ENCODE data around the gene GNAO1.

GNAO1 gene

DNA sequence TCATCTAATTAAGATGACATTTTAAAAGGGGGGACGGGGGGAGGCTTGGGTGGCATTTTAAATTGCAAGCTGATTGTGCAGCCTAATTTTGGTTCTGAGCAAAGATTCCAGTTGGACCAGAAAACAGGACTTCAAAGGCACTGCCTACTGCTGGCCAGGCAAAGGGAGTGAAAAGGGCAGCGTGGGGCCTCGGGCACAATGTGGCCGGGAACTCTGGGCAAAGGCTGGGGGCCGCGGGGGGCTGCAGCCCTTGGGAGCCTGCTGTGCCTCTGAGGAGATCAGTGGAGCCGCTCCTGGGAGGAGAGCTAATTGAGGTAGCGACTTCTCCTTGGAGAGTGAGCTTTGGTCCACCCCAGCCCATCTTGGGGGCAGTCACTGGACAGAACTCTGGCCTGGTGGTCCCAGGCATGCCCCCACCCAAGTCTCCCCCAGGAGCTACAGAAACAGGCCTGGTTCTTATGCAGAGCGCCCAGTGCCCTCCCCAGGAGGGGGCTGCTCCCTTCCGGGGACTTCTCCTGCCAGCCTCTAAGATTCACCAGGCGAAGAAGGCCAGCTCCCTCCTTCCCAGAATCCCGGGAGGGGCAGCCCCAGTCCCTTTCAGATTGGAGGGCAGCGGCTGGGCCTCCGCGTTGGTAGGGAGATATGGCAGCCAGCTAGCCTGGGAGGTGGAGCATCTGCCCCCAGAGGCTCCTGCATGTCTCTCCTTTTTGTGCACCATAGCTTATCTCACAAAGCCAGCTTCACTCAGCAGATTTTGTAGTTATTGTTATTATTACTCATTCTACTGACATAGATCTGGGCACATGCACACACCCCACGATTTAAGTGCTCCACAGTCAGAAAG is 115.6 kb downstream of the GNAO1 start:
- H3K79me2 ChIP-seq (ENCODE audit: control insufficient read depth, insufficient read depth, low read length): no peaks in the 10 kb centered on the region
- no peak overlapping the region for H3K4me2 ChIP-seq (ENCODE audit: low read length)
- no CpG with 5 or more reads among the region's 16 CpGs for WGBS (ENCODE audit: extremely low coverage, insufficient coverage, low lambda C conversion rate)
- H2AK5ac ChIP-seq (ENCODE audit: low read length): no peak overlapping the region
- DNase-seq: no peak
- no peaks in the 10 kb centered on the region for H3K36me3 ChIP-seq (ENCODE audit: control insufficient read depth, insufficient read depth, low read length)
- H2BK5ac ChIP-seq (ENCODE audit: low read length): no peak overlapping the region
- no peak overlapping the region for H4K5ac ChIP-seq (ENCODE audit: low read length)
- no peak overlapping the region for H3K9ac ChIP-seq (ENCODE audit: low read length)
- no peak overlapping the region for H3K56ac ChIP-seq (ENCODE audit: low read length)
- H3K27me3 ChIP-seq (ENCODE audit: insufficient read depth, low read length, poor library complexity): no peaks in the 10 kb centered on the region
- peaks cover 4% of the 10 kb centered on the region for H3K4me1 ChIP-seq (ENCODE audit: control insufficient read depth, low read depth, low read length)
- no peaks in the 10 kb centered on the region for H3K79me1 ChIP-seq (ENCODE audit: low read length)
- H3K4ac ChIP-seq (ENCODE audit: low read depth, low read length): no peak overlapping the region
- no peak overlapping the region for H3K23ac ChIP-seq (ENCODE audit: low read length)
- no peak overlapping the region for H2BK15ac ChIP-seq (replicated peaks; ENCODE audit: low read depth)
- no peak overlapping the region for H2BK120ac ChIP-seq (ENCODE audit: low read depth, low read length)
- no peak overlapping the region for H3K18ac ChIP-seq (ENCODE audit: low read length)
- H3K27ac ChIP-seq (ENCODE audit: low read depth, low read length): no peak overlapping the region
- no peak overlapping the region for H3K4me3 ChIP-seq (ENCODE audit: low read length)
- H4K8ac ChIP-seq (ENCODE audit: low read depth, low read length): no peak overlapping the region

DNA sequence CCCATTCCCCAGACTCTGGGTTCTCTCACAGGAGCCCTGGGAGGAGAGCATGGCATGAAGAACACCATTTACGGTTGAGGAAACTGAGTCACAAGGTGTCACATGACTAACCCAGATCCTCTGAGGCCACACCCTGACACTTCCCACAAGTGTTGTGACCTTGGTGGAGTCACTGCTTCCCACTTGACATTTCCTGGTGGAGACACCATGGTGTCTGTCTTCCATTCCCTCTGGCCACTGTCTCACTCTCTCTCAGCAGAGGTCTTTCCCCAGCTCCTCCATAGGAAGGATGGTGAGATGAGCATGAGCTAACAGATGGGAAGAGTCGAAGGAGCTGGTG is 116.2 kb downstream of the GNAO1 start:
- no peak overlapping the region for H2BK15ac ChIP-seq (replicated peaks; ENCODE audit: low read depth)
- no peaks in the 10 kb centered on the region for H3K79me1 ChIP-seq (ENCODE audit: low read length)
- no peak overlapping the region for H3K4ac ChIP-seq (ENCODE audit: low read depth, low read length)
- no peak overlapping the region for H3K4me3 ChIP-seq (ENCODE audit: low read length)
- peaks cover 4% of the 10 kb centered on the region for H3K4me1 ChIP-seq (ENCODE audit: control insufficient read depth, low read depth, low read length)
- no peak overlapping the region for H4K5ac ChIP-seq (ENCODE audit: low read length)
- no peaks in the 10 kb centered on the region for H3K27me3 ChIP-seq (ENCODE audit: insufficient read depth, low read length, poor library complexity)
- H3K23ac ChIP-seq (ENCODE audit: low read length): no peak overlapping the region
- no peak overlapping the region for H2BK120ac ChIP-seq (ENCODE audit: low read depth, low read length)
- H3K4me2 ChIP-seq (ENCODE audit: low read length): no peak overlapping the region
- H4K8ac ChIP-seq (ENCODE audit: low read depth, low read length): no peak overlapping the region
- H3K56ac ChIP-seq (ENCODE audit: low read length): no peak overlapping the region
- DNase-seq: no peak
- no peaks in the 10 kb centered on the region for H3K79me2 ChIP-seq (ENCODE audit: control insufficient read depth, insufficient read depth, low read length)
- H3K27ac ChIP-seq (ENCODE audit: low read depth, low read length): no peak overlapping the region
- H3K36me3 ChIP-seq (ENCODE audit: control insufficient read depth, insufficient read depth, low read length): no peaks in the 10 kb centered on the region
- H3K18ac ChIP-seq (ENCODE audit: low read length): no peak overlapping the region
- no peak overlapping the region for H2AK5ac ChIP-seq (ENCODE audit: low read length)
- no peak overlapping the region for H2BK5ac ChIP-seq (ENCODE audit: low read length)
- H3K9ac ChIP-seq (ENCODE audit: low read length): no peak overlapping the region
- WGBS (ENCODE audit: extremely low coverage, insufficient coverage, low lambda C conversion rate): no CpG with 5 or more reads among the region's 2 CpGs

DNA sequence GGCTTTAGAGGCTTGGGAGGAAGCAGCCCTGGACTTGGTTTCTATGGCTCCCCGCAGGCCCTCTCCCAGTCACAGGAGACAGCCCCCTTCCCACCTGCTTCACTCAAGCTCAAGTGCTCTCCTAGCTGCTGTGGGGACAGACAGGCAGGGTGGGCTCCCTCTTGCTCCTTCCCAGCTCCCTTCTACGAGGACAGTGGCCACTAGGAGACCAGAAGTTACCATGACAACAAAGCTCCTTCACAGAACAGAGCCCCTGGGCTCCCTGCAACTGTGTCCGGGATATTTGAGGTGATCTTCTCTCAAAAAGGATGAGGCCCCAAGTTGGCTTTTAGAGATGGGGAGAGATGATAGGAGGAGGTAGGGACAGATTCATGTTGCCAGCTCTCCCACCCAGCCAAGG is 117.7 kb downstream of the GNAO1 start:
- peaks cover 4% of the 10 kb centered on the region for H3K4me1 ChIP-seq (ENCODE audit: control insufficient read depth, low read depth, low read length)
- no peak overlapping the region for H2AK5ac ChIP-seq (ENCODE audit: low read length)
- H4K8ac ChIP-seq (ENCODE audit: low read depth, low read length): no peak overlapping the region
- DNase-seq: peak; percentile 30
- H3K4ac ChIP-seq (ENCODE audit: low read depth, low read length): no peak overlapping the region
- no peak overlapping the region for H2BK120ac ChIP-seq (ENCODE audit: low read depth, low read length)
- no peak overlapping the region for H3K18ac ChIP-seq (ENCODE audit: low read length)
- H2BK15ac ChIP-seq (replicated peaks; ENCODE audit: low read depth): no peak overlapping the region
- H3K4me2 ChIP-seq (ENCODE audit: low read length): no peak overlapping the region
- no peak overlapping the region for H3K23ac ChIP-seq (ENCODE audit: low read length)
- WGBS (ENCODE audit: extremely low coverage, insufficient coverage, low lambda C conversion rate): no CpG with 5 or more reads among the region's 3 CpGs
- H3K4me3 ChIP-seq (ENCODE audit: low read length): no peak overlapping the region
- H3K79me1 ChIP-seq (ENCODE audit: low read length): no peaks in the 10 kb centered on the region
- no peaks in the 10 kb centered on the region for H3K27me3 ChIP-seq (ENCODE audit: insufficient read depth, low read length, poor library complexity)
- H3K36me3 ChIP-seq (ENCODE audit: control insufficient read depth, insufficient read depth, low read length): no peaks in the 10 kb centered on the region
- no peak overlapping the region for H3K56ac ChIP-seq (ENCODE audit: low read length)
- no peak overlapping the region for H3K9ac ChIP-seq (ENCODE audit: low read length)
- H4K5ac ChIP-seq (ENCODE audit: low read length): no peak overlapping the region
- no peak overlapping the region for H2BK5ac ChIP-seq (ENCODE audit: low read length)
- H3K79me2 ChIP-seq (ENCODE audit: control insufficient read depth, insufficient read depth, low read length): no peaks in the 10 kb centered on the region
- no peak overlapping the region for H3K27ac ChIP-seq (ENCODE audit: low read depth, low read length)

DNA sequence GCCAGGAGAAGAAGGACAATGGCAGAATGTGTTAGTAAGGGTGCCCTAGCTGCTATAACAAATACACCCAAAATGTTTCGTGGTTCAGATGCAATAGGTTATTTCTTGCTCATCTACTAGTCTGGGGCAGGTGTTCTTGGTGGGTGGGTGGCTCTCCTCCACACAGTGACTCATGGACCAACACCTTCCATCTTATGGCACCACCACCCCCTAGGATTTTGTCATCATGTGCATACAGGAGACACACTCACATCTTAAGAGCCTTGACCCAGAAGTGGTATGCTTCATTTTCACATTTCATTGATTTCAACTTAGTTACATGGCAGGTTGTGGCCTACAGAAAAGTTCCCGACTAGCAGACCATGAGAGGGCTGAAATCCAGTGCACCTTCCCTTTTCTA is 119.4 kb downstream of the GNAO1 start:
- H3K27ac ChIP-seq (ENCODE audit: low read depth, low read length): no peak overlapping the region
- WGBS (ENCODE audit: extremely low coverage, insufficient coverage, low lambda C conversion rate): no CpG with 5 or more reads among the region's 2 CpGs
- no peaks in the 10 kb centered on the region for H3K79me2 ChIP-seq (ENCODE audit: control insufficient read depth, insufficient read depth, low read length)
- H3K4me2 ChIP-seq (ENCODE audit: low read length): no peak overlapping the region
- no peak overlapping the region for H3K18ac ChIP-seq (ENCODE audit: low read length)
- DNase-seq: no peak
- H3K79me1 ChIP-seq (ENCODE audit: low read length): no peaks in the 10 kb centered on the region
- peaks cover 2% of the 10 kb centered on the region for H3K4me1 ChIP-seq (ENCODE audit: control insufficient read depth, low read depth, low read length)
- H3K4me3 ChIP-seq (ENCODE audit: low read length): no peak overlapping the region
- H3K56ac ChIP-seq (ENCODE audit: low read length): no peak overlapping the region
- no peak overlapping the region for H3K4ac ChIP-seq (ENCODE audit: low read depth, low read length)
- H3K23ac ChIP-seq (ENCODE audit: low read length): no peak overlapping the region
- H3K27me3 ChIP-seq (ENCODE audit: insufficient read depth, low read length, poor library complexity): no peaks in the 10 kb centered on the region
- H4K5ac ChIP-seq (ENCODE audit: low read length): no peak overlapping the region
- H2BK5ac ChIP-seq (ENCODE audit: low read length): no peak overlapping the region
- H2AK5ac ChIP-seq (ENCODE audit: low read length): no peak overlapping the region
- H2BK120ac ChIP-seq (ENCODE audit: low read depth, low read length): no peak overlapping the region
- no peaks in the 10 kb centered on the region for H3K36me3 ChIP-seq (ENCODE audit: control insufficient read depth, insufficient read depth, low read length)
- no peak overlapping the region for H2BK15ac ChIP-seq (replicated peaks; ENCODE audit: low read depth)
- no peak overlapping the region for H3K9ac ChIP-seq (ENCODE audit: low read length)
- no peak overlapping the region for H4K8ac ChIP-seq (ENCODE audit: low read depth, low read length)

DNA sequence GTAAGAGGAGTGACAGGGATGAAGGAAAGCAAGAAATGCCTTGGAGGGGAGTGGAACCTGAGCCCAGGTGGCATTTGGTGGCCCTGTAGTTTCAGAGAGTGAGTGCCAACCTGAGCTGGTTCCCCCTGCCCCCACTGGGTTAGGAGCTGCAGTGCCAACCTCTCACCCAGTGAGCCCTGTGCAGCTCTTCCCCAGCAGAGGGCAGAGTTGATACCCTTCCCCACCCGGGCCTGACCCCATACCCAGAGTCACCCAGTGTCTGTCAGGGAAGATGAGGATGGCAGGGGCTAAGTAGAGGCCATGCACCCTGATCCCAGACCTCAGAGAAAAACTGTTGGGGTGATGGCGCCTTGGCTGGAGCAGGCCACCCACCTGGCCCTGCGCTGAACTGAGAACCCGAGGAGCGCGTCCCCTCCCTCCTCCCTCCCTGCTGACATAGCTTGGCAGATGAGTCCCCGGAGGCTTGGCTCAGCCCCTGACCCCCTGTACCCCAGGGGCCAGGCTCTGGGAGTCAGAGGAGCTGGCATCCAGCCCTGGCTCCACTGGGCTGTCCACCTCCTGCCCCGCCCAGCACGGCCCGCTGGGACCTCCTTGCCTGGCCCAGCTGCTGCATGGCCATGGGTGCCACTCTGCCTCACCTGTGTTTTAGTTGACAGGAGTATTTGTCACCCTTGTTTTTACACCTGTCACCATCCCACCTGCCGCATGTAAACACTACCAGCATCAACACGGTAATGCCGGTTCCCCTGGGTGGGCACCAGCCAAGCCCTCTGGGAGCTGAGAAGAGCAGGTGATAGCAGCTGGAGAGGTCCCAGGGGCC is 120.1 kb downstream of the GNAO1 start:
- DNase-seq: peak; percentile 14
- no peak overlapping the region for H2BK120ac ChIP-seq (ENCODE audit: low read depth, low read length)
- no CpG with 5 or more reads among the region's 13 CpGs for WGBS (ENCODE audit: extremely low coverage, insufficient coverage, low lambda C conversion rate)
- H3K4ac ChIP-seq (ENCODE audit: low read depth, low read length): no peak overlapping the region
- H3K4me2 ChIP-seq (ENCODE audit: low read length): no peak overlapping the region
- H3K23ac ChIP-seq (ENCODE audit: low read length): no peak overlapping the region
- H2AK5ac ChIP-seq (ENCODE audit: low read length): no peak overlapping the region
- no peak overlapping the region for H3K18ac ChIP-seq (ENCODE audit: low read length)
- no peak overlapping the region for H3K27ac ChIP-seq (ENCODE audit: low read depth, low read length)
- H3K27me3 ChIP-seq (ENCODE audit: insufficient read depth, low read length, poor library complexity): no peaks in the 10 kb centered on the region
- no peaks in the 10 kb centered on the region for H3K4me1 ChIP-seq (ENCODE audit: control insufficient read depth, low read depth, low read length)
- no peaks in the 10 kb centered on the region for H3K36me3 ChIP-seq (ENCODE audit: control insufficient read depth, insufficient read depth, low read length)
- H3K9ac ChIP-seq (ENCODE audit: low read length): no peak overlapping the region
- H4K8ac ChIP-seq (ENCODE audit: low read depth, low read length): no peak overlapping the region
- no peaks in the 10 kb centered on the region for H3K79me1 ChIP-seq (ENCODE audit: low read length)
- no peak overlapping the region for H2BK15ac ChIP-seq (replicated peaks; ENCODE audit: low read depth)
- no peak overlapping the region for H2BK5ac ChIP-seq (ENCODE audit: low read length)
- no peaks in the 10 kb centered on the region for H3K79me2 ChIP-seq (ENCODE audit: control insufficient read depth, insufficient read depth, low read length)
- no peak overlapping the region for H4K5ac ChIP-seq (ENCODE audit: low read length)
- no peak overlapping the region for H3K56ac ChIP-seq (ENCODE audit: low read length)
- H3K4me3 ChIP-seq (ENCODE audit: low read length): no peak overlapping the region

Data from mesendoderm (in vitro differentiated cells).